Type B pancreatic cell (in vitro differentiated cells): Measurements from ENCODE around the gene NLRP7. TPM values are rescaled to one million over a fixed set of nuclear protein-coding genes. Genes with fewer than 3 reads are reported as not detected.
"Not testable (repeated sequence)": the region's sequence is repeated elsewhere in the genome, so short reads cannot be mapped to it uniquely, and the experiment has no call there.

Source experiments
- DNase-seq: peaks from one replicate; pipeline ENCODE4 v3.0.0; 2021; ENCODE audit warnings: mixed read lengths; ENCODE audit not compliant: unreplicated experiment; ENCODE audit errors: extremely low spot score
- H3K27ac Mint-ChIP-seq: 2 replicates; pipeline ENCODE4 v1.8.0; 2021; ENCODE audit warnings: mild to moderate bottlenecking, mixed read lengths
- H3K27me3 Mint-ChIP-seq: 2 replicates; pipeline ENCODE4 v1.8.0; 2021; ENCODE audit warnings: mixed read lengths
- H3K36me3 Mint-ChIP-seq: 2 replicates; pipeline ENCODE4 v1.8.0; 2021; ENCODE audit warnings: mixed read lengths
- H3K4me1 Mint-ChIP-seq: one replicate; pipeline ENCODE4 v1.8.0; 2021; ENCODE audit warnings: mixed read lengths; ENCODE audit not compliant: unreplicated experiment
- H3K4me3 Mint-ChIP-seq: 2 replicates; pipeline ENCODE4 v1.8.0; 2021; ENCODE audit warnings: mild to moderate bottlenecking, mixed read lengths
- H3K9me3 Mint-ChIP-seq: 2 replicates; pipeline ENCODE4 v1.8.0; 2021; ENCODE audit warnings: mixed read lengths
- long read RNA-seq: library from polyadenylated mRNA; unstranded; transcript quantifications from one replicate; pipeline ENCODE4 v2.0.0, GENCODE V29; 2020
- total RNA-seq: library from RNA; stranded (reverse); gene quantifications from 2 replicates; pipeline ENCODE4 v1.2.1, GENCODE V29; 2021; ENCODE audit warnings: low replicate concordance
- TF ChIP-seq, protein P1 (sequence below): fragments of 200-600 bp; sonication (generic); conservative IDR thresholded peaks from 2 replicates; pipeline ENCODE4 v1.5.0; 2021; ENCODE audit warnings: antibody characterized with exemption, mild to moderate bottlenecking

NLRP7 gene
- 0.98 TPM in 1 of 2 replicates, not detected in the other for total RNA-seq
- long read RNA-seq, partial matches to known transcripts = 0 of 4 reads
- long read RNA-seq, other reads (novel, unspliced or antisense) = 0 of 4 reads

DNA sequence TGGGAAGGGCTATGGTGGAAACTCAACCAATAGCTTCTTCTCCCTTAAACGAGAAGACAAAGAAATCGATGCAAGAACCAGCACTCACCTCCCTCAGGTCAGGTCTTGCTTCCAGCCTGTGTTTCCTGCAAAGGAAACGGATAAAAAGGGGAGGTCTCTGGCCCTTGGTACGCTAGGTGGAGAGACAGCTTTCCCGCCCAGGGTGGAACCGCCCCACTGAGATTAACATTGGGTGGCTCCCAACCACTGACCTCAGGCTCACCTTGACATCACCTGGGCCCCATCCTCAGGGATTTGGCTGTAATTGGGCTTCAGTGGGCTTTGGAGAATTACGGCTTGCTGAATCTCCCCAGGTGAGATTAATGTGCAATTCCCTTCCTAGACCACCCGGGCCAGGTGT lies at the start of gene NLRP7:
Gene NLRP7 (minus strand): TSS at position 150 of the 400 bp plus-strand sequence.
- Mint-ChIP-seq H3K4me3 (no peak within 1 kb of the TSS), H3K9me3 (no peaks in the 10 kb centered on the region), H3K4me1 (no peaks in the 10 kb centered on the region), H3K36me3 (no peaks in the 10 kb centered on the region), H3K27ac (no peak within 1 kb of the TSS), H3K27me3 (peaks cover 6% of the 10 kb centered on the region)
- DNase-seq = no peak
- TF ChIP-seq, protein P1, sequence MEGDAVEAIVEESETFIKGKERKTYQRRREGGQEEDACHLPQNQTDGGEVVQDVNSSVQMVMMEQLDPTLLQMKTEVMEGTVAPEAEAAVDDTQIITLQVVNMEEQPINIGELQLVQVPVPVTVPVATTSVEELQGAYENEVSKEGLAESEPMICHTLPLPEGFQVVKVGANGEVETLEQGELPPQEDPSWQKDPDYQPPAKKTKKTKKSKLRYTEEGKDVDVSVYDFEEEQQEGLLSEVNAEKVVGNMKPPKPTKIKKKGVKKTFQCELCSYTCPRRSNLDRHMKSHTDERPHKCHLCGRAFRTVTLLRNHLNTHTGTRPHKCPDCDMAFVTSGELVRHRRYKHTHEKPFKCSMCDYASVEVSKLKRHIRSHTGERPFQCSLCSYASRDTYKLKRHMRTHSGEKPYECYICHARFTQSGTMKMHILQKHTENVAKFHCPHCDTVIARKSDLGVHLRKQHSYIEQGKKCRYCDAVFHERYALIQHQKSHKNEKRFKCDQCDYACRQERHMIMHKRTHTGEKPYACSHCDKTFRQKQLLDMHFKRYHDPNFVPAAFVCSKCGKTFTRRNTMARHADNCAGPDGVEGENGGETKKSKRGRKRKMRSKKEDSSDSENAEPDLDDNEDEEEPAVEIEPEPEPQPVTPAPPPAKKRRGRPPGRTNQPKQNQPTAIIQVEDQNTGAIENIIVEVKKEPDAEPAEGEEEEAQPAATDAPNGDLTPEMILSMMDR = no peak

DNA sequence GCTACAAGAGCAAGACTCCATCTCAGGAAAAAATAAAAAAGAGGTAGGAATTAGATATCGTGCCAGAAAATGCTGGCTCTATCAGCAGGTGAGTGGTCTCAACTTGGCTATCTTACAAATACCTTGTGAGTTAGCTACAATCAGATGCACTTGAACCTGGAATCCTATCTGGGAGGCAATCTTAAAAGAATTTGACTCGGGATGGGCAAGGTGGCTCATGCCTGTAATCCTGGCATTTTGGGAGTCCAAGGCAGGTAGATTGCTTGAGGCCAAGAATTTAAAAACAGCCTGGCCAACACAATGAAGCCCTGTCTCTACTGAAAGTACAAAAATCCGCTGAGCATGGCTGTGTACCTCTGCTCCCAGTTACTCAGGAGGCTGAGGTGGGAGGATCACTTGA lies 48.2 kb upstream of the NLRP7 start:
- H3K36me3 Mint-ChIP-seq = peaks cover 5% of the 10 kb centered on the region
- DNase-seq = no peak
- TF ChIP-seq, protein P1 = no peak
- H3K27me3 Mint-ChIP-seq = no peaks in the 10 kb centered on the region
- H3K4me3 Mint-ChIP-seq = no peak overlapping the region
- H3K9me3 Mint-ChIP-seq = no peaks in the 10 kb centered on the region
- no peaks in the 10 kb centered on the region for H3K4me1 Mint-ChIP-seq
- H3K27ac Mint-ChIP-seq = no peak overlapping the region

DNA sequence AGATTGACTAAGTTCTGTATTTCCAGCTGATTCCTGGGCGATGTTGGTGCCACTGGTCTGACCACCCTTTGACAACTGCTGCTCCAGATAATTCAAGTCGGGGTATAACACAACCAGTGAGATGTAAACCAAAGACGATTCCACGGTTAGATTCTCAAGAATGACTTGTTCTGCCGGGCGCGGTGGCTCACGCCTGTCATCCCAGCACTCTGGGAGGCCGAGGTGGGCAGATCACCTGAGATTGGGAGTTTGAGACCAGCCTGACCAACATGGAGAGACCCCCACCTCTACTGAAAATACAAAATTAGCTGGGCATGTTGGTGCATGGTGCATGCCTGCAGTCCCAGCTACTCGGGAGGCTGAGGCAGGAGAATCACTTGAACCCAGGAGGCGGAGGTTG lies 42.2 kb upstream of the NLRP7 start:
- not testable (repeated sequence) for H3K27ac Mint-ChIP-seq, H3K9me3 Mint-ChIP-seq, H3K27me3 Mint-ChIP-seq, H3K36me3 Mint-ChIP-seq, H3K4me3 Mint-ChIP-seq, DNase-seq, H3K4me1 Mint-ChIP-seq

DNA sequence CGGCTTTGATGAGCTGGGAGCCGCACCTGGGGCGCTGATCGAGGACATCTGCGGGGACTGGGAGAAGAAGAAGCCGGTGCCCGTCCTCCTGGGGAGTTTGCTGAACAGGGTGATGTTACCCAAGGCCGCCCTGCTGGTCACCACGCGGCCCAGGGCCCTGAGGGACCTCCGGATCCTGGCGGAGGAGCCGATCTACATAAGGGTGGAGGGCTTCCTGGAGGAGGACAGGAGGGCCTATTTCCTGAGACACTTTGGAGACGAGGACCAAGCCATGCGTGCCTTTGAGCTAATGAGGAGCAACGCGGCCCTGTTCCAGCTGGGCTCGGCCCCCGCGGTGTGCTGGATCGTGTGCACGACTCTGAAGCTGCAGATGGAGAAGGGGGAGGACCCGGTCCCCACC lies 35.2 kb upstream of the NLRP7 start:
- H3K27ac Mint-ChIP-seq, DNase-seq, H3K27me3 Mint-ChIP-seq, H3K36me3 Mint-ChIP-seq, H3K4me3 Mint-ChIP-seq, H3K9me3 Mint-ChIP-seq, H3K4me1 Mint-ChIP-seq: not testable (repeated sequence)

DNA sequence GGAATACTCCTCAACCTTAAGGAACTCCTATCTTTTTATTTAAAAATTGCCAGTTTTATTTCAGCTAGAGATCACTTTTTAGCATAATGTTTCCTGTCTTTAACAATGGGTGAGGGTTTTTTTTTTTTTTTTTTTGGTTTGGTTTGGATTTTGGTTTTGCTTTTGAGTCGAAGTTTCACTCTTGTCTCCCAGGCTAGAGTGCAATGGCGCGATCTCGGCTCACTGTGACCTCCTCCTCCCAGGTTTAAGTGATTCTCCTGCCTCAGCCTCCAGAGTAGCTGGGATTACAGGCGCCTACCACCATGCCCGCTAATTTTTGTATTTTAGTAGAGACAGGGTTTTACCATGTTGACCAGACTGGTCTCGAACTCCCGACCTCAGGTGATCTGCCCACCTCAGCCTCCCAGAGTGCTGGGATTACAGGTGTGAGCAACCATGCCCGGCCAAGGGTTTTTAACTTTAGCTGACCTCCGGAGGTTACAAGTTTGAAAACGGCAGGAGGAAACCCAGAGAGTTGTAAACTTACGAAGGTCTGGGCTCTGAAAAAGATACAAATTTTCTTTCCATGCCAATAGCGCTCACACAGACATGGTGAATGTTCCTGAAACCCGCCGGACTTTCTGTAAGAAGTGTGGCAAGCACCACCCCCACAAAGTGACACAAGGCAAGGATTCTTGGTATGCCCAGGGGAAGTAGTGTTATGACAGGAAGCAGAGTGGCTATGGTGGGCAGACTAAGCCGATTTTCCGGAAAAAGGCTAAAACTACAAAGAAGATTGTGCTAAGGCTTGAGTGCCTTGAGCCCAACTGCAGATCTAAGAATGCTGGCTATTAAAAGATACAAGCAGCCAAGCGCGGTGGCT lies 26.1 kb upstream of the NLRP7 start:
- not testable (repeated sequence) for H3K36me3 Mint-ChIP-seq

DNA sequence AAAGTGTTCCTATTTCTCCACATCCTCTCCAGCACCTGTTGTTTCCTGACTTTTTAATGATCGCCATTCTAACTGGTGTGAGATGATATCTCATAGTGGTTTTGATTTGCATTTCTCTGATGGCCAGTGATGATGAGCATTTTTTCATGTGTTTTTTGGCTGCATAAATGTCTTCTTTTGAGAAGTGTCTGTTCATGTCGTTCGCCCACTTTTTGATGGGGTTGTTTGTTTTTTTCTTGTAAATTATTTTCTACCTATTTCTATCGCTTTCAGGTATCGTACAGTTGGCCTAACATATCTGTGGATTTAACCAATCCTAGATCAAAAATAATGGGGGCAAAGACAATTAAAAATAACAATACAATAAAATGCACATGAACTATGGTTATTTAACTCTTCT lies 24.1 kb upstream of the NLRP7 start:
- not testable (repeated sequence) for H3K9me3 Mint-ChIP-seq, H3K4me1 Mint-ChIP-seq, H3K36me3 Mint-ChIP-seq, H3K4me3 Mint-ChIP-seq, DNase-seq, H3K27ac Mint-ChIP-seq, H3K27me3 Mint-ChIP-seq

More for the DNA sequence above, 26.1 kb upstream of the NLRP7 start:
- H3K27me3 Mint-ChIP-seq, H3K9me3 Mint-ChIP-seq, H3K4me1 Mint-ChIP-seq, H3K27ac Mint-ChIP-seq, H3K4me3 Mint-ChIP-seq, DNase-seq: not testable (repeated sequence)

DNA sequence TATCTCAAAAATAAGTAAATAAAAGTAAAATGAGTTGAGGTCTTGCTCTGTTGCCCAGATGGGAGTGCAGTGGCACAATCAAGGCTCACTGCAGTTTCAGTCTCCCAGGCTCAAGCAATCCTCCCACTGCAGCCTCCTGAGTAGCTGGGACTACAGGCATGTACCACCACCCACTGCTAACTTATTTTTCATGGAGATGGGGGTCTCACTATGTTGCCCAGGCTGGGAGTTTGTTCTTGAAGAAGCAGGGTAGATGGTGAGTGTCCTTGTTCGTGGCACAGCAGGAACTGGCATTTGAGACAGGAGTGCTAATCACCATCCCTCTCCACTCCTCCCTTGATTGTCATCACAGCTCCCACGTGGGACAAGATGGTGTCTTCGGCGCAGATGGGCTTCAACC lies 22.3 kb upstream of the NLRP7 start:
- DNase-seq = no peak
- TF ChIP-seq, protein P1 = no peak
- H3K27me3 Mint-ChIP-seq = no peaks in the 10 kb centered on the region
- H3K4me1 Mint-ChIP-seq = no peaks in the 10 kb centered on the region
- H3K27ac Mint-ChIP-seq = no peak overlapping the region
- H3K36me3 Mint-ChIP-seq = peaks cover 8% of the 10 kb centered on the region
- H3K4me3 Mint-ChIP-seq = no peak overlapping the region
- no peaks in the 10 kb centered on the region for H3K9me3 Mint-ChIP-seq
